Ectodermal cell (in vitro differentiated cells): ENCODE data around the gene TSC22D4.
"Not testable (repeated sequence)": the region's sequence is repeated elsewhere in the genome, so short reads cannot be mapped to it uniquely, and the experiment has no call there.

Source experiments
- H3K27ac ChIP-seq: 2 replicates; pipeline ENCODE4 v1.7.0; 2013; ENCODE audit warnings: mild to moderate bottlenecking, low read depth, low read length; ENCODE audit not compliant: insufficient read depth, poor library complexity, severe bottlenecking
- H3K27me3 ChIP-seq: 2 replicates; pipeline ENCODE4 v1.7.0; 2013; ENCODE audit warnings: mild to moderate bottlenecking, low read length; ENCODE audit not compliant: insufficient read depth, control insufficient read depth, poor library complexity, severe bottlenecking
- H3K36me3 ChIP-seq: one replicate; pipeline ENCODE4 v1.7.0; 2013; ENCODE audit warnings: low read length; ENCODE audit not compliant: control insufficient read depth, insufficient read depth
- H3K4me1 ChIP-seq: one replicate; pipeline ENCODE4 v1.7.0; 2013; ENCODE audit warnings: low read length; ENCODE audit not compliant: control insufficient read depth, insufficient read depth
- H3K4me3 ChIP-seq: 2 replicates; pipeline ENCODE4 v1.7.0; 2013; ENCODE audit warnings: low read depth, low read length, control low read depth; ENCODE audit not compliant: insufficient read depth
- H3K9me3 ChIP-seq: 2 replicates; pipeline ENCODE4 v1.7.0; 2013; ENCODE audit warnings: mild to moderate bottlenecking, low read length, moderate library complexity; ENCODE audit not compliant: control insufficient read depth
- WGBS, 2 experiments: methylation state at CpG; one replicate each; pipeline ENCODE4 v1.1.7; 2013; ENCODE audit warnings: missing lambda C conversion rate in 2 of 2; 5-methylcytosine and 5-hydroxymethylcytosine counted together

The TSC22D4 gene

GRCh38 chr7:100464791-100465190 lies 14.2 kb downstream of the TSC22D4 start:
- WGBS, 2 experiments: 88 to 89% methylated on average over 2 of the region's 2 CpGs
- no peaks in the 10 kb centered on the region for H3K4me1 ChIP-seq
- no peaks in the 10 kb centered on the region for H3K9me3 ChIP-seq
- no peaks in the 10 kb centered on the region for H3K27me3 ChIP-seq
- H3K36me3 ChIP-seq: no peaks in the 10 kb centered on the region
- no peak overlapping the region for H3K4me3 ChIP-seq
- no peak overlapping the region for H3K27ac ChIP-seq

- Histone ChIP-seq H3K4me1 (no peaks in the 10 kb centered on the region), H3K4me3 (no peak within 1 kb of the TSS), H3K36me3 (no peaks in the 10 kb centered on the region), H3K27ac (no peak within 1 kb of the TSS), H3K27me3 (no peaks in the 10 kb centered on the region), H3K9me3 (no peaks in the 10 kb centered on the region)
- WGBS, 2 experiments: 90% methylated on average over 7 of the region's 7 CpGs
Measured at GRCh38 chr7:100464210-100464660, 14.8 kb downstream of the TSC22D4 start, which contains the start of gene SPACDR. Gene SPACDR, minus strand, starts transcription at chr7:100464260. Its CDS starts 235 bp downstream, at chr7:100464025.

- Histone ChIP-seq H3K9me3 (no peaks in the 10 kb centered on the region), H3K27ac (no peak overlapping the region), H3K36me3 (no peaks in the 10 kb centered on the region), H3K27me3 (no peaks in the 10 kb centered on the region), H3K4me1 (no peaks in the 10 kb centered on the region), H3K4me3 (no peak overlapping the region)
- WGBS, 2 experiments: 93 to 96% methylated on average over 6 of the region's 6 CpGs
Measured at GRCh38 chr7:100457033-100457432, 22.0 kb downstream of the TSC22D4 start.

- no peak overlapping the region for H3K4me3 ChIP-seq
- H3K4me1 ChIP-seq: no peaks in the 10 kb centered on the region
- no peaks in the 10 kb centered on the region for H3K9me3 ChIP-seq
- H3K36me3 ChIP-seq: no peaks in the 10 kb centered on the region
- no peak overlapping the region for H3K27ac ChIP-seq
- 91 to 93% methylated on average over 14 of the region's 14 CpGs for WGBS, 2 experiments
- no peaks in the 10 kb centered on the region for H3K27me3 ChIP-seq
Measured at GRCh38 chr7:100456562-100456961, 22.5 kb downstream of the TSC22D4 start.

- Histone ChIP-seq H3K36me3 (no peaks in the 10 kb centered on the region), H3K4me3 (no peak overlapping the region), H3K4me1 (no peaks in the 10 kb centered on the region), H3K27me3 (no peaks in the 10 kb centered on the region), H3K9me3 (no peaks in the 10 kb centered on the region), H3K27ac (no peak overlapping the region)
- 78 to 97% methylated on average over 3 of the region's 3 CpGs for WGBS, 2 experiments
Measured at GRCh38 chr7:100455206-100455605, 23.8 kb downstream of the TSC22D4 start.

- WGBS, 2 experiments: 93% methylated on average over 8 of the region's 8 CpGs
- H3K36me3 ChIP-seq, H3K27ac ChIP-seq, H3K9me3 ChIP-seq, H3K4me3 ChIP-seq, H3K4me1 ChIP-seq, H3K27me3 ChIP-seq: not testable (repeated sequence)
Measured at GRCh38 chr7:100453854-100454253, 25.2 kb downstream of the TSC22D4 start.

- no peak overlapping the region for H3K4me3 ChIP-seq
- 94 to 95% methylated on average over 3 of the region's 3 CpGs for WGBS, 2 experiments
- no peak overlapping the region for H3K27ac ChIP-seq
- no peaks in the 10 kb centered on the region for H3K9me3 ChIP-seq
- no peaks in the 10 kb centered on the region for H3K4me1 ChIP-seq
- no peaks in the 10 kb centered on the region for H3K36me3 ChIP-seq
- H3K27me3 ChIP-seq: no peaks in the 10 kb centered on the region
Measured at GRCh38 chr7:100452513-100452912, 26.5 kb downstream of the TSC22D4 start.

GRCh38 chr7:100449190-100449795 lies 29.7 kb downstream of the TSC22D4 start:
- Histone ChIP-seq H3K27ac (no peak overlapping the region), H3K27me3 (no peaks in the 10 kb centered on the region), H3K36me3 (no peaks in the 10 kb centered on the region), H3K9me3 (no peaks in the 10 kb centered on the region), H3K4me3 (no peak overlapping the region), H3K4me1 (peaks cover 3% of the 10 kb centered on the region)
- WGBS, 2 experiments: 91 to 94% methylated on average over 13 of the region's 13 CpGs

GRCh38 chr7:100447363-100447762 lies 31.7 kb downstream of the TSC22D4 start:
- not testable (repeated sequence) for H3K27me3 ChIP-seq, H3K4me3 ChIP-seq, H3K4me1 ChIP-seq, H3K27ac ChIP-seq, H3K9me3 ChIP-seq, H3K36me3 ChIP-seq
- 80 to 89% methylated on average over 8 of the region's 8 CpGs for WGBS, 2 experiments

- 90 to 92% methylated on average over 2 of the region's 2 CpGs for WGBS, 2 experiments
- Histone ChIP-seq H3K9me3 (no peaks in the 10 kb centered on the region), H3K27me3 (no peaks in the 10 kb centered on the region), H3K36me3 (no peaks in the 10 kb centered on the region), H3K4me3 (no peak overlapping the region), H3K4me1 (peaks cover 3% of the 10 kb centered on the region), H3K27ac (no peak overlapping the region)
Measured at GRCh38 chr7:100446040-100446439, 33.0 kb downstream of the TSC22D4 start.
